ENCODE results near the gene SLC35D1. TPM values are rescaled to one million over a fixed set of nuclear protein-coding genes. Genes with fewer than 3 reads are reported as not detected.

SLC35D1 gene
- total RNA-seq, 1 experiment from 2014 or later, result 3.8 TPM

DNA sequence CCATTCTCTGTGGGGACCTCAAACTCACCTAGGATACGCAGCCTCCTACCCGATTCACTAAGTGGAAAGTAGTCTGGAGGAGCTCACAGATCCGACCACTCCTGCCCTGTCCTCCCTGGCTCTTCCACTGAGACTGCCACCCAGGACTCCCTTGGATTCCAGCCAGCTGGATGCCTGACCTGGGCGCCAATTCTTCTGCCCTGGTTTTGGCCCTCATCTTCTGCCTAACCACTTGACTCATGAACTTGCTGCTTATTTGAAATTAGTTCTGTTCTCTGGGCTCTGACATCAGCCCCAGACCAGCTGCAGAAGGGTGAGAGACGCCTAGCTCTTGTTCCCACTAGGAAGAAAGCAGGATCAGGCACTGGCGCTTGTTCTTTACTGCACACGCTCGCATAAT is 48.9 kb downstream of the SLC35D1 start:
- Histone ChIP-seq H3K4ac (ENCODE audit: low read depth, low read length) (no peak overlapping the region), H4K8ac (replicated peaks; ENCODE audit: insufficient read length, low read depth, low read length) (no peak overlapping the region), H2BK12ac (ENCODE audit: insufficient read length, low read depth, low read length) (no peak overlapping the region), H2AK5ac (ENCODE audit: insufficient read length, low read length) (no peak overlapping the region), H3K4me1 (ENCODE audit: insufficient read depth, low read length) (no peaks in the 10 kb centered on the region; the same call in 1 of the 2 replicates), H3K23me2 (ENCODE audit: insufficient read length, low read depth, low read length, poor library complexity, severe bottlenecking) (no peaks in the 10 kb centered on the region), H2BK15ac (ENCODE audit: low read depth, low read length) (no peak overlapping the region), H3K18ac (ENCODE audit: insufficient read length, low read depth, low read length) (no peak overlapping the region), H3K79me1 (ENCODE audit: insufficient read depth, low read depth, low read length, poor library complexity, severe bottlenecking) (no peaks in the 10 kb centered on the region), H3K4me2 (ENCODE audit: insufficient read depth, insufficient read length, low read length) (no peak overlapping the region), H3T11ph (ENCODE audit: low read length) (no peak overlapping the region), H3K79me2 (ENCODE audit: insufficient read depth, low read length) (0 out of 2 replicates have a peak, but pooled peaks cover 2% of the 10 kb centered on the region), H3K23ac (ENCODE audit: insufficient read length, low read depth, low read length) (no peak overlapping the region), H2AFZ (ENCODE audit: low read length) (no peak overlapping the region), H3K27ac (ENCODE audit: insufficient read length, low read depth, low read length) (no peak overlapping the region), H4K5ac (ENCODE audit: insufficient read length, low read depth, low read length) (no peak overlapping the region), H2BK120ac (ENCODE audit: low read depth, low read length, poor library complexity, severe bottlenecking) (no peak overlapping the region), H3K14ac (ENCODE audit: insufficient read depth, low read length) (no peak overlapping the region), H4K91ac (ENCODE audit: insufficient read length, low read depth, low read length) (no peak overlapping the region), H3K27me3 (ENCODE audit: insufficient read depth, low read length) (no peaks in the 10 kb centered on the region), H3K9ac (ENCODE audit: extremely low read depth, insufficient read length, low read length) (no peak overlapping the region), H3K9me3 (ENCODE audit: control insufficient read depth, low read depth, low read length) (no peaks in the 10 kb centered on the region), H4K20me1 (ENCODE audit: control insufficient read depth, insufficient read depth, insufficient read length) (no peaks in the 10 kb centered on the region), H2BK5ac (ENCODE audit: insufficient read length, low read length) (no peak overlapping the region), H2BK20ac (ENCODE audit: low read depth, low read length, poor library complexity, severe bottlenecking) (no peak overlapping the region), H3K56ac (ENCODE audit: insufficient read length, low read depth, low read length) (no peak overlapping the region)
- DNase-seq, result no peak
- H3K27me3 Mint-ChIP-seq (ENCODE audit: low read depth), result no peaks in the 10 kb centered on the region
- H3K36me3 Mint-ChIP-seq (ENCODE audit: insufficient read depth in 1 of 3, low read depth in 3 of 3), result peaks cover 0 to 2% (median 0%) of the 10 kb centered on the region in 3 experiments; a peak in 3 of 7 replicates
- WGBS (ENCODE audit: extremely low coverage, insufficient read length, low lambda C conversion rate), result no CpG with 5 or more reads among the region's 8 CpGs
- no peaks in the 10 kb centered on the region for H3K9me3 Mint-ChIP-seq
- H3K4me3 Mint-ChIP-seq, result no peak overlapping the region
- no peak for TF ChIP-seq CTCF (conservative IDR thresholded peaks at IDR 0.05)
- no peak overlapping the region for H3K27ac Mint-ChIP-seq
- no peaks in the 10 kb centered on the region for H3K4me1 Mint-ChIP-seq
